C4-2B (cell line): ENCODE measurements around the gene C11orf58.

ENCODE experiments used
- ZFX ChIP-seq: fragments of 450-650 bp; IDR thresholded peaks from 2 replicates; pipeline ENCODE4 v1.6.1; 2017
- TF ChIP-seq, protein P1 (sequence below): fragments of 450-650 bp; conservative IDR thresholded peaks from 2 replicates; pipeline ENCODE4 v1.5.1; 2017; ENCODE audit warnings: mild to moderate bottlenecking

DNA sequence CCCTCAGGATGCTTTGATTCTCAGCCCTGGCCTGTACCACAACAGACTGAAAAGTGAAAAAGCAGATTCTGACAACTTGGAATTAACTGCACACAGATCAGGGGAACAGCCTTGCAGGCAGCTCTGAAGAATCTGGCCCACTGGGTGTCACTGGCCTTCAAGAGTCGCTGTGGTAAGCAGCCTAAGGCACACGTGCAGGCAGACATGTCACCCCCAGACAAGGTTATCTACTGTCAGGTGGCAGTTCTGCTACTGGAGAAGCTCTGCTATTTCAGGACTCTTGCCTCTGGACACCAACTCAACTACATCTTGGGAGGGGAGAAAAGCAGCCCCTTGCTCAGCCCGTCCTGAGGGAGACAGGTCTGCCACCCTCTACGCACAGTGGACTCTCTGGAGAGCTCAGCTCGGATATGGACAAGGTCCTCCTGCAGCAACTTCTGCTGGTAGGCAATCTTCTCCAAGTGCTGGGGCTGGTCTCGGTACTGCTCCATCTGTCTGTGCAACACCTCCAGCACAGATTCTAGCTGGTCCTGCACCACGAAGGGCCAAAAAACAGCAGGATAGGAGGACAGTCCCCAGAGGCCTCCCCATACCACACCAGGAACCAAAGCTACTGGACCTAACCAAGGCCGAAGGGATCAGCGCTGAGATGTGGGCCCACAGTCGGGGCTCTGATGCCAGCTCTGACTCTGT is 63.0 kb downstream of the C11orf58 start:
- TF ChIP-seq, protein P1, sequence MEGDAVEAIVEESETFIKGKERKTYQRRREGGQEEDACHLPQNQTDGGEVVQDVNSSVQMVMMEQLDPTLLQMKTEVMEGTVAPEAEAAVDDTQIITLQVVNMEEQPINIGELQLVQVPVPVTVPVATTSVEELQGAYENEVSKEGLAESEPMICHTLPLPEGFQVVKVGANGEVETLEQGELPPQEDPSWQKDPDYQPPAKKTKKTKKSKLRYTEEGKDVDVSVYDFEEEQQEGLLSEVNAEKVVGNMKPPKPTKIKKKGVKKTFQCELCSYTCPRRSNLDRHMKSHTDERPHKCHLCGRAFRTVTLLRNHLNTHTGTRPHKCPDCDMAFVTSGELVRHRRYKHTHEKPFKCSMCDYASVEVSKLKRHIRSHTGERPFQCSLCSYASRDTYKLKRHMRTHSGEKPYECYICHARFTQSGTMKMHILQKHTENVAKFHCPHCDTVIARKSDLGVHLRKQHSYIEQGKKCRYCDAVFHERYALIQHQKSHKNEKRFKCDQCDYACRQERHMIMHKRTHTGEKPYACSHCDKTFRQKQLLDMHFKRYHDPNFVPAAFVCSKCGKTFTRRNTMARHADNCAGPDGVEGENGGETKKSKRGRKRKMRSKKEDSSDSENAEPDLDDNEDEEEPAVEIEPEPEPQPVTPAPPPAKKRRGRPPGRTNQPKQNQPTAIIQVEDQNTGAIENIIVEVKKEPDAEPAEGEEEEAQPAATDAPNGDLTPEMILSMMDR = no peak
- TF ChIP-seq ZFX = no peak
